ENCODE results near the gene FHIT. TPM values are rescaled to one million over a fixed set of nuclear protein-coding genes. Genes with fewer than 3 reads are reported as not detected.

Gene FHIT
- total RNA-seq, 4 donors from 2014 or later = 8.8 to 35.6 (median 12.6) TPM

- no peak overlapping the region for H3K4me3 ChIP-seq
- no peaks in the 10 kb centered on the region for H3K36me3 ChIP-seq
- no peaks in the 10 kb centered on the region for H3K4me1 ChIP-seq
- H3K27ac ChIP-seq = no peak overlapping the region
- DNase-seq (ENCODE audit: low spot score in 2 of 2) = no peak
- 75% methylated on average over 3 of the region's 3 CpGs for WGBS
- no peak for TF ChIP-seq POLR2A (IDR thresholded peaks at IDR 0.05)
- no peak for TF ChIP-seq CTCF (IDR thresholded peaks at IDR 0.05)
- no peak for TF ChIP-seq POLR2AphosphoS5 (IDR thresholded peaks at IDR 0.05)
- H3K9me3 ChIP-seq = no peaks in the 10 kb centered on the region
- H3K27me3 ChIP-seq = no peaks in the 10 kb centered on the region
These were observed 1473.6 kb downstream of the FHIT start for GRCh38 chr3:59777667-59778077.

GRCh38 chr3:59777066-59777465, 1474.2 kb downstream of the FHIT start:
- no peaks in the 10 kb centered on the region for H3K36me3 ChIP-seq
- no peak for DNase-seq (ENCODE audit: low spot score in 2 of 2)
- no peaks in the 10 kb centered on the region for H3K9me3 ChIP-seq
- H3K4me3 ChIP-seq = no peak overlapping the region
- TF ChIP-seq POLR2A (IDR thresholded peaks at IDR 0.05) (no peak), POLR2AphosphoS5 (IDR thresholded peaks at IDR 0.05) (no peak), EP300 (IDR thresholded peaks at IDR 0.05) (no peak), CTCF (IDR thresholded peaks at IDR 0.05) (no peak)
- H3K27ac ChIP-seq = no peak overlapping the region
- no peaks in the 10 kb centered on the region for H3K27me3 ChIP-seq
- H3K4me1 ChIP-seq = no peaks in the 10 kb centered on the region
- WGBS = 95% methylated on average over 7 of the region's 7 CpGs

DNA sequence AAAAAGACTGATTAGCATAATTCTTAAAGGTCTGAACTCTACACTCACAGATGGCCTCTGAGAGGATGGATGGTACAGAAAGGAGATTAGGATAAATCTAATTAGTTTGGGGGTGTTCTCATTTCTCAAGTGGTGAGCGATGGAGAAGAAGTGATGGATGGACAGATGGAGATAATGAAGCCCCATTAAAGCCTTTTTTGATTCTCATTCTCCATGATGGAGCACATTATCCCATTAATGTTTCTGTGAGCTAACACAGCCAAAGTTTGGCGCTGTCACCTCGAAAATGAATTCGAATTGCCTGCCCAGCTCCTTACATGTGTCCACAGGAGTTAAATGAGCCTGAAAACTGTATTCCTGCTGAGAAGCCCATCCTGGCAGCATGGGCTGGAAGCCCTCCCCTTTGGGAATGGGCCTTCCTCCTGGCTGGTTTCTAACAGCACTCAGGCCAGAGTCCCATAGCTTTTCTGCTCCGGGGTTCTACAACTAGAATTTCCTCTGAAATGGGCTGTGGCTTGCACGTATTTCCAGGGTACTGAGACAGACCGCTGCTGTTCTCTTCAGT, 1475.4 kb downstream of the FHIT start:
- TF ChIP-seq POLR2A (IDR thresholded peaks at IDR 0.05) = no peak
- no peak for TF ChIP-seq CTCF (IDR thresholded peaks at IDR 0.05)
- no peak for TF ChIP-seq POLR2AphosphoS5 (IDR thresholded peaks at IDR 0.05)
- no peak for TF ChIP-seq EP300 (IDR thresholded peaks at IDR 0.05)
- no peak for DNase-seq (ENCODE audit: low spot score in 2 of 2)
- no peaks in the 10 kb centered on the region for H3K27me3 ChIP-seq
- WGBS = over 99% methylated on average over 5 of the region's 7 CpGs
- H3K9me3 ChIP-seq = no peaks in the 10 kb centered on the region
- no peaks in the 10 kb centered on the region for H3K4me1 ChIP-seq
- H3K27ac ChIP-seq = no peak overlapping the region
- H3K4me3 ChIP-seq = no peak overlapping the region
- H3K36me3 ChIP-seq = no peaks in the 10 kb centered on the region

DNA sequence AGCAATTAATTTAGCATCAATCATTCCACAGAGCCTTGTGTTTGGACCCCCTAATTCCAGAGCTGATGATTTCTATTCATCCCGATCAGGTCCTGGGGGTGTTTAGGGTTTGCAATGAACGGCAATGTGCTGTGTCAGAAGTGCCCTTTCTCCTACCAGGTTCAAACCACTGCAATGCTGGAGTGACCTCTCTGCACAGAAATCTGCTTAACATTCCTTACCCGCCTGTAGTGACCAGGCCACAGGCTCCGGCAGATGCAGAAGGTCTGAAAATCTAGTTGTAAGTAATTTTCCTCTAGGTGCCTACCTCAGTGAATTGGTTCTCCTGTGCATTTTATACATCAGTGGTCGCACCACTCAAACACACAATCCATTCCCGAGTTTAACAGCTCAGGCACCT, 1476.1 kb downstream of the FHIT start:
- WGBS = 82% methylated on average over 6 of the region's 6 CpGs
- TF ChIP-seq EP300 (IDR thresholded peaks at IDR 0.05) = no peak
- TF ChIP-seq CTCF (IDR thresholded peaks at IDR 0.05) = no peak
- TF ChIP-seq POLR2A (IDR thresholded peaks at IDR 0.05) = no peak
- no peak for TF ChIP-seq POLR2AphosphoS5 (IDR thresholded peaks at IDR 0.05)
- Histone ChIP-seq H3K27ac (no peak overlapping the region), H3K9me3 (no peaks in the 10 kb centered on the region), H3K27me3 (no peaks in the 10 kb centered on the region), H3K36me3 (no peaks in the 10 kb centered on the region), H3K4me1 (no peaks in the 10 kb centered on the region), H3K4me3 (no peak overlapping the region)
- no peak for DNase-seq (ENCODE audit: low spot score in 2 of 2)

DNA sequence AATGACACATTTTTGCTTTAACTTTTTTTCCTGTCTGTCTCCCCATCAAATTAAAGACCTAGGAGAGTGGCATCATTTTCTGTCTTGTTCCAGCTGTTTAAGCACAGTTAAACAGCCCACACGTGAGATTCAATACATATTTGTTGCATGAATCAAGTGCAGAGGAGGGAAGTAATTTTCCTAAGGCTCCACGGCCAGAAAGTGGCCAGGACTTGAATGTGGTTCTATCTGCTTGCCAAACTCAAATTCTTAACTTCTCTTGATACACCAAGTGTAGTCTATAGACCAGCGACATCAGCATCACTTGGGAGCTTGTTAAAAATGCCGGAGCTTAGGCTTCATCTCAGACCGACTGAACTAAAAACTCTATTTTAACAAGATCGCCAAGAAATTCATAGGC, 1476.6 kb downstream of the FHIT start:
- no peak overlapping the region for H3K4me3 ChIP-seq
- no peaks in the 10 kb centered on the region for H3K36me3 ChIP-seq
- no peak overlapping the region for H3K27ac ChIP-seq
- DNase-seq (ENCODE audit: low spot score in 2 of 2) = no peak
- TF ChIP-seq POLR2A (IDR thresholded peaks at IDR 0.05) (no peak), CTCF (IDR thresholded peaks at IDR 0.05) (no peak), POLR2AphosphoS5 (IDR thresholded peaks at IDR 0.05) (no peak), EP300 (IDR thresholded peaks at IDR 0.05) (no peak)
- no peaks in the 10 kb centered on the region for H3K27me3 ChIP-seq
- no peaks in the 10 kb centered on the region for H3K9me3 ChIP-seq
- WGBS = 66% methylated on average over 6 of the region's 6 CpGs
- no peaks in the 10 kb centered on the region for H3K4me1 ChIP-seq

All from suprapubic skin (tissue), 4 donors.